GM23338 (cell line): ENCODE data around the gene BABAM1. TPM values are rescaled to one million over a fixed set of nuclear protein-coding genes. Genes with fewer than 3 reads are reported as not detected.

Experiments
- ATAC-seq: fragments of 200-7000 bp; cut with Tn5 transposase; 3 replicates; pipeline ENCODE4 v1.9.1; 2020
- DNase-seq: peaks from one replicate; pipeline ENCODE4 v3.0.0-alpha.2; 2015; ENCODE audit warnings: low spot score
- H2AFZ ChIP-seq: fragments of 200-600 bp; sonication (generic); 2 replicates; pipeline ENCODE4 v1.8.0; 2016; ENCODE audit warnings: antibody characterized with exemption, mild to moderate bottlenecking, moderate library complexity
- H3F3A ChIP-seq: fragments of 200-600 bp; sonication (generic); replicated peaks from 2 replicates; pipeline ENCODE4 v1.8.0; 2017; ENCODE audit warnings: antibody characterized with exemption, mixed run types, low read depth
- H3K27ac ChIP-seq: fragments of 200-600 bp; sonication (generic); 2 replicates; pipeline ENCODE4 v1.6.1; 2016; ENCODE audit warnings: low read depth
- H3K27me3 ChIP-seq: fragments of 200-600 bp; sonication (generic); 2 replicates; pipeline ENCODE4 v1.8.0; 2016; ENCODE audit warnings: mild to moderate bottlenecking, mixed run types, moderate library complexity; ENCODE audit not compliant: insufficient read depth
- H3K36me3 ChIP-seq: fragments of 200-600 bp; sonication (generic); 2 replicates; pipeline ENCODE4 v1.8.0; 2016; ENCODE audit warnings: mild to moderate bottlenecking; ENCODE audit not compliant: insufficient read depth
- H3K4me1 ChIP-seq: fragments of 200-600 bp; sonication (generic); 2 replicates; pipeline ENCODE4 v1.8.0; 2016; ENCODE audit warnings: mild to moderate bottlenecking, moderate library complexity; ENCODE audit not compliant: insufficient read depth
- H3K4me2 ChIP-seq: fragments of 200-600 bp; sonication (generic); 2 replicates; pipeline ENCODE4 v1.7.1; 2017; ENCODE audit warnings: mixed run types
- H3K4me3 ChIP-seq: fragments of 200-600 bp; sonication (generic); 2 replicates; pipeline ENCODE4 v1.6.1; 2016; ENCODE audit warnings: mixed run types
- H3K79me2 ChIP-seq: fragments of 200-600 bp; sonication (generic); replicated peaks from 2 replicates; pipeline ENCODE4 v1.8.0; 2017; ENCODE audit warnings: mild to moderate bottlenecking; ENCODE audit not compliant: insufficient read depth
- H3K9me2 ChIP-seq: fragments of 200-600 bp; sonication (generic); 2 replicates; pipeline ENCODE4 v1.8.0; 2017; ENCODE audit not compliant: insufficient read depth
- H4K20me1 ChIP-seq: fragments of 200-600 bp; sonication (generic); replicated peaks from 2 replicates; pipeline ENCODE4 v1.8.0; 2017; ENCODE audit warnings: mild to moderate bottlenecking; ENCODE audit not compliant: insufficient read depth
- H3K27ac Mint-ChIP-seq: 2 replicates; pipeline ENCODE4 v1.8.0; 2020; ENCODE audit warnings: inconsistent platforms, mild to moderate bottlenecking, moderate library complexity, mixed read lengths
- H3K27me3 Mint-ChIP-seq: 3 replicates; pipeline ENCODE4 v1.8.0; 2022; ENCODE audit warnings: low read depth, mild to moderate bottlenecking, moderate library complexity, mixed read lengths, inconsistent platforms; ENCODE audit not compliant: insufficient read depth, poor library complexity
- H3K36me3 Mint-ChIP-seq: 3 replicates; pipeline ENCODE4 v1.8.0; 2021; ENCODE audit warnings: low read depth, mild to moderate bottlenecking, inconsistent platforms, moderate library complexity, mixed read lengths
- H3K4me1 Mint-ChIP-seq: 3 replicates; pipeline ENCODE4 v1.8.0; 2020; ENCODE audit warnings: mild to moderate bottlenecking, inconsistent platforms, mixed read lengths
- H3K4me3 Mint-ChIP-seq: 3 replicates; pipeline ENCODE4 v1.8.0; 2021; ENCODE audit warnings: moderate library complexity, mild to moderate bottlenecking, inconsistent platforms, mixed read lengths
- H3K9me3 Mint-ChIP-seq: 3 replicates; pipeline ENCODE4 v1.8.0; 2020; ENCODE audit warnings: moderate library complexity, mild to moderate bottlenecking, inconsistent platforms, mixed read lengths
- EZH2 ChIP-seq: fragments of 200-600 bp; sonication (generic); IDR thresholded peaks from one replicate; pipeline ENCODE4 v1.8.0; 2017; ENCODE audit warnings: antibody characterized with exemption, mild to moderate bottlenecking, low read depth; ENCODE audit not compliant: unreplicated experiment
- EZH2phosphoT487 ChIP-seq: fragments of 200-600 bp; sonication (generic); IDR thresholded peaks from one replicate; pipeline ENCODE4 v1.8.1; 2018; ENCODE audit warnings: antibody characterized with exemption; ENCODE audit not compliant: unreplicated experiment
- JUNB ChIP-seq: IDR thresholded peaks from one replicate; pipeline ENCODE4 v1.6.1; 2016; ENCODE audit warnings: antibody characterized with exemption; ENCODE audit not compliant: unreplicated experiment
- NANOG ChIP-seq: IDR thresholded peaks from 2 replicates; pipeline ENCODE4 v1.6.1; 2016; ENCODE audit warnings: antibody characterized with exemption, borderline replicate concordance
- POLR2AphosphoS5 ChIP-seq: IDR thresholded peaks from 2 replicates; pipeline ENCODE4 v1.6.1; 2016; ENCODE audit warnings: antibody characterized with exemption, low read depth
- STAT1 ChIP-seq: IDR thresholded peaks from one replicate; pipeline ENCODE4 v1.6.1; 2016; ENCODE audit warnings: antibody characterized with exemption; ENCODE audit not compliant: unreplicated experiment
- ZNF114 ChIP-seq: fragments of 250-450 bp; sonication (Bioruptor Pico); IDR thresholded peaks from 2 replicates; pipeline ENCODE4 v1.5.0; 2020; ENCODE audit warnings: mild to moderate bottlenecking, moderate library complexity
- ZNF331 ChIP-seq: fragments of 250-450 bp; sonication (Bioruptor Pico); IDR thresholded peaks from 2 replicates; pipeline ENCODE4 v1.5.0; 2020; ENCODE audit warnings: low read depth, mild to moderate bottlenecking, moderate library complexity
- polyA plus RNA-seq: library from polyadenylated mRNA; unstranded; fragments of >200 nt; fragmentation: Nextera tagmentation; extraction: Ambion mirVana; gene quantifications from 2 replicates; pipeline ENCODE4 v1.2.1, GENCODE V29; 2016
- total RNA-seq: library from RNA; depleted of rRNA; stranded (reverse); fragments of >200 nt; shearing (Covaris generic); gene quantifications from 2 replicates; pipeline ENCODE4 v1.2.3, GENCODE V29; 2014
- TF ChIP-seq, protein P1 (sequence below), 2 experiments: fragments of 200-600 bp in 1 of 2; sonication (generic) in 1 of 2; conservative IDR thresholded peaks; 2 replicates each; pipeline versions ENCODE4 v1.5.1 to v1.6.1; 2016 to 2017; ENCODE audit warnings: antibody characterized with exemption in 2 of 2, low read depth in 2 of 2, mild to moderate bottlenecking in 2 of 2, moderate library complexity in 1 of 2
- TF ChIP-seq, protein P2 (sequence below): IDR thresholded peaks from 2 replicates; pipeline ENCODE4 v1.6.1; 2016; ENCODE audit warnings: antibody characterized with exemption
- TF ChIP-seq, protein P3 (sequence below): IDR thresholded peaks from one replicate; pipeline ENCODE4 v1.6.1; 2018; ENCODE audit warnings: antibody characterized with exemption; ENCODE audit not compliant: unreplicated experiment

The BABAM1 gene
- total and polyA plus RNA-seq, 2 experiments from 2014 or later: 78.1 to 95.0 TPM

DNA sequence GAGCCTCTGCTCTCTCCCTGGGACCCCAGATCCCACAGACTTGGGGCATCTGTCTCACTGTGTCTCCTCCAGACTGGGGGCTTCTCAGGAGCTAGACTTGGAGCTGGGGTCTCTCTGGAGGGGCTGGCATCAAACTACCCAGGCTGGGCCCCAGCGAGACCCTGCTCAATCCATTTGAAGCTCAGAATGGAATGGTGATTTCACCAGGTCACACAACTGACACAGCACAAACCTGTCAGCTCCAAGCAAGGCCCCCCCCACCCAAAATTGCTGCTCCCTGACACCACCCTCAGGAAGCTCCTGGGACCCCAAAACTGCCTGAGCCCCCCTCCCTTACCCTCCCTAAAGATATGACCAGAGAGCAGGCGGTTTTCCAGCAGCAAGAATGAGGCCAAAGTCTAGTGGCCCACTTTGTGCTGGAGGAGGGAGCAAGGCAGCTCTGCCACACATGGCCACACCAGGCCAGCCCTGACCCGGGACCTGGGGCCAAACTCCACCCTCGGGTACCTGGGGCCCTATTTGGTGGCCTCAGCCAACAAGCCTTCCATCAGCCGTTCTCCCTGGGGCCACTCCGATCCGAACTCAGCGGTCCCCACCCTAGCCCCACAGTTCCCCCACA, 23.9 kb upstream of the BABAM1 start (continued):
- TF ChIP-seq, protein P1, sequence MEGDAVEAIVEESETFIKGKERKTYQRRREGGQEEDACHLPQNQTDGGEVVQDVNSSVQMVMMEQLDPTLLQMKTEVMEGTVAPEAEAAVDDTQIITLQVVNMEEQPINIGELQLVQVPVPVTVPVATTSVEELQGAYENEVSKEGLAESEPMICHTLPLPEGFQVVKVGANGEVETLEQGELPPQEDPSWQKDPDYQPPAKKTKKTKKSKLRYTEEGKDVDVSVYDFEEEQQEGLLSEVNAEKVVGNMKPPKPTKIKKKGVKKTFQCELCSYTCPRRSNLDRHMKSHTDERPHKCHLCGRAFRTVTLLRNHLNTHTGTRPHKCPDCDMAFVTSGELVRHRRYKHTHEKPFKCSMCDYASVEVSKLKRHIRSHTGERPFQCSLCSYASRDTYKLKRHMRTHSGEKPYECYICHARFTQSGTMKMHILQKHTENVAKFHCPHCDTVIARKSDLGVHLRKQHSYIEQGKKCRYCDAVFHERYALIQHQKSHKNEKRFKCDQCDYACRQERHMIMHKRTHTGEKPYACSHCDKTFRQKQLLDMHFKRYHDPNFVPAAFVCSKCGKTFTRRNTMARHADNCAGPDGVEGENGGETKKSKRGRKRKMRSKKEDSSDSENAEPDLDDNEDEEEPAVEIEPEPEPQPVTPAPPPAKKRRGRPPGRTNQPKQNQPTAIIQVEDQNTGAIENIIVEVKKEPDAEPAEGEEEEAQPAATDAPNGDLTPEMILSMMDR (conservative IDR thresholded peaks at IDR 0.05; ENCODE audit: low read depth in 2 of 2): no peak
- TF ChIP-seq, protein P2, sequence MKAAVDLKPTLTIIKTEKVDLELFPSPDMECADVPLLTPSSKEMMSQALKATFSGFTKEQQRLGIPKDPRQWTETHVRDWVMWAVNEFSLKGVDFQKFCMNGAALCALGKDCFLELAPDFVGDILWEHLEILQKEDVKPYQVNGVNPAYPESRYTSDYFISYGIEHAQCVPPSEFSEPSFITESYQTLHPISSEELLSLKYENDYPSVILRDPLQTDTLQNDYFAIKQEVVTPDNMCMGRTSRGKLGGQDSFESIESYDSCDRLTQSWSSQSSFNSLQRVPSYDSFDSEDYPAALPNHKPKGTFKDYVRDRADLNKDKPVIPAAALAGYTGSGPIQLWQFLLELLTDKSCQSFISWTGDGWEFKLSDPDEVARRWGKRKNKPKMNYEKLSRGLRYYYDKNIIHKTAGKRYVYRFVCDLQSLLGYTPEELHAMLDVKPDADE: no peak
- no peak for TF ChIP-seq STAT1
- TF ChIP-seq EZH2phosphoT487: no peak
- no peak for TF ChIP-seq ZNF331 (CRISPR knock-in tag)
- no peak for TF ChIP-seq ZNF114 (CRISPR knock-in tag)
- TF ChIP-seq, protein P3, sequence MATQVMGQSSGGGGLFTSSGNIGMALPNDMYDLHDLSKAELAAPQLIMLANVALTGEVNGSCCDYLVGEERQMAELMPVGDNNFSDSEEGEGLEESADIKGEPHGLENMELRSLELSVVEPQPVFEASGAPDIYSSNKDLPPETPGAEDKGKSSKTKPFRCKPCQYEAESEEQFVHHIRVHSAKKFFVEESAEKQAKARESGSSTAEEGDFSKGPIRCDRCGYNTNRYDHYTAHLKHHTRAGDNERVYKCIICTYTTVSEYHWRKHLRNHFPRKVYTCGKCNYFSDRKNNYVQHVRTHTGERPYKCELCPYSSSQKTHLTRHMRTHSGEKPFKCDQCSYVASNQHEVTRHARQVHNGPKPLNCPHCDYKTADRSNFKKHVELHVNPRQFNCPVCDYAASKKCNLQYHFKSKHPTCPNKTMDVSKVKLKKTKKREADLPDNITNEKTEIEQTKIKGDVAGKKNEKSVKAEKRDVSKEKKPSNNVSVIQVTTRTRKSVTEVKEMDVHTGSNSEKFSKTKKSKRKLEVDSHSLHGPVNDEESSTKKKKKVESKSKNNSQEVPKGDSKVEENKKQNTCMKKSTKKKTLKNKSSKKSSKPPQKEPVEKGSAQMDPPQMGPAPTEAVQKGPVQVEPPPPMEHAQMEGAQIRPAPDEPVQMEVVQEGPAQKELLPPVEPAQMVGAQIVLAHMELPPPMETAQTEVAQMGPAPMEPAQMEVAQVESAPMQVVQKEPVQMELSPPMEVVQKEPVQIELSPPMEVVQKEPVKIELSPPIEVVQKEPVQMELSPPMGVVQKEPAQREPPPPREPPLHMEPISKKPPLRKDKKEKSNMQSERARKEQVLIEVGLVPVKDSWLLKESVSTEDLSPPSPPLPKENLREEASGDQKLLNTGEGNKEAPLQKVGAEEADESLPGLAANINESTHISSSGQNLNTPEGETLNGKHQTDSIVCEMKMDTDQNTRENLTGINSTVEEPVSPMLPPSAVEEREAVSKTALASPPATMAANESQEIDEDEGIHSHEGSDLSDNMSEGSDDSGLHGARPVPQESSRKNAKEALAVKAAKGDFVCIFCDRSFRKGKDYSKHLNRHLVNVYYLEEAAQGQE: no peak
- TF ChIP-seq POLR2AphosphoS5: no peak
- no peak for TF ChIP-seq JUNB
- no peak for TF ChIP-seq NANOG

DNA sequence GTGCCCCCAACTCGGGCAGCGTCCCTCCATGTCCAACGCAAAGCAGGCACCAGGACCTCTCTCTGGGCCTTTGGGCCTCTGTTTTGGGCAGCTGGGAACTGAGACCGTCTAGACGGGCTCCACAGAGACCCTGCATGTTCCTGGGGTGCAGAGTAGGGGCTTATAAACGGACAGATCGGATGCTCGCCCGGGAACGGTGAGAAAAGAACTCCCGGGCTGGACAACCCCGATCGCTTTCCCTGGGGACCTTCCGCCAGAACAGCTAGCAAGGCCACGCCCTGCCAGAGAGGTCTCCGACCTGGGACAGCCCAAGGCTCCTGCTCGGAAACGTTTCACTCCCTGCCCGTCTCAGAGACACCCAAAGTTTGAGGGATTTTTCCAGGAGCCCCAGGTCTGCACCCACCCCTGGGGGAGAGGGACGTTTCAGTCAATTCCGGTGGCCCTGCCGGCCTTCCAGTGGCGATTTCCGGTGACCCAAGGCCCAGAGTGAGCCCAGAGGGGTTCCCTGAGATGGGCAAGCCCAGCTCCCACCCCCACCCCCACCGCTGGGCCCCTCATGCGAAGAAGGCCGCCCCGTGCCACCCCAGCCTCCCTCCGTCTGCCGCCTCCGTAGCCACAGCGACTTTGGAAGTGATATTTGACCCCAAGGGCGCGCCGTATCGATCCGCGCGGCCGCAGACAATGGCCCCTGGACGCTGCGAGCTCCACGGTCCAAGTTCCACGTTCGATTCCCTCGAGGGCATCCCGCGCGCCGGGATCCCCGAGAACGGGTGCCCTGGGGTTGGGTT, 23.2 kb upstream of the BABAM1 start:
- Histone ChIP-seq H3K4me3 (peak overlapping the region; percentile 93), H2AFZ (no peak overlapping the region), H3K4me2 (peak overlapping the region; percentile 93), H3K4me1 (peaks cover 33% of the 10 kb centered on the region), H3F3A (peaks cover 39% of the 10 kb centered on the region), H3K27me3 (no peaks in the 10 kb centered on the region), H3K9me2 (no peaks in the 10 kb centered on the region), H3K27ac (peak overlapping the region; percentile 80; the same call in 1 of the 2 replicates), H3K79me2 (peaks cover 50% of the 10 kb centered on the region), H4K20me1 (peaks cover 15% of the 10 kb centered on the region; the same call in 1 of the 2 replicates), H3K36me3 (no peaks in the 10 kb centered on the region)
- H3K4me3 Mint-ChIP-seq: peak overlapping the region; percentile 94
- DNase-seq: peak; percentile 75
- peaks cover 31% of the 10 kb centered on the region for H3K27me3 Mint-ChIP-seq
- H3K4me1 Mint-ChIP-seq: peaks cover 46% of the 10 kb centered on the region
- H3K36me3 Mint-ChIP-seq: peaks cover 13% of the 10 kb centered on the region
- H3K9me3 Mint-ChIP-seq: no peaks in the 10 kb centered on the region
- ATAC-seq: peak; percentile 16
- peak overlapping the region; percentile 89 for H3K27ac Mint-ChIP-seq
- TF ChIP-seq EZH2phosphoT487 (no peak), EZH2 (no peak), ZNF114 (CRISPR knock-in tag) (no peak), NANOG (no peak)
